GM18505 (cell line): ENCODE data around the gene LAMB2.

Source experiments
- ATAC-seq: cut with Tn5 transposase; IDR thresholded peaks from one replicate; pipeline ENCODE4 v1.9.1; 2021; ENCODE audit not compliant: unreplicated experiment
- POLR2A ChIP-seq: IDR thresholded peaks from 4 replicates; pipeline ENCODE4 v1.6.1; 2011; ENCODE audit warnings: borderline replicate concordance; ENCODE audit not compliant: insufficient read depth, insufficient read length; ENCODE audit errors: extremely low read depth

Gene LAMB2

DNA sequence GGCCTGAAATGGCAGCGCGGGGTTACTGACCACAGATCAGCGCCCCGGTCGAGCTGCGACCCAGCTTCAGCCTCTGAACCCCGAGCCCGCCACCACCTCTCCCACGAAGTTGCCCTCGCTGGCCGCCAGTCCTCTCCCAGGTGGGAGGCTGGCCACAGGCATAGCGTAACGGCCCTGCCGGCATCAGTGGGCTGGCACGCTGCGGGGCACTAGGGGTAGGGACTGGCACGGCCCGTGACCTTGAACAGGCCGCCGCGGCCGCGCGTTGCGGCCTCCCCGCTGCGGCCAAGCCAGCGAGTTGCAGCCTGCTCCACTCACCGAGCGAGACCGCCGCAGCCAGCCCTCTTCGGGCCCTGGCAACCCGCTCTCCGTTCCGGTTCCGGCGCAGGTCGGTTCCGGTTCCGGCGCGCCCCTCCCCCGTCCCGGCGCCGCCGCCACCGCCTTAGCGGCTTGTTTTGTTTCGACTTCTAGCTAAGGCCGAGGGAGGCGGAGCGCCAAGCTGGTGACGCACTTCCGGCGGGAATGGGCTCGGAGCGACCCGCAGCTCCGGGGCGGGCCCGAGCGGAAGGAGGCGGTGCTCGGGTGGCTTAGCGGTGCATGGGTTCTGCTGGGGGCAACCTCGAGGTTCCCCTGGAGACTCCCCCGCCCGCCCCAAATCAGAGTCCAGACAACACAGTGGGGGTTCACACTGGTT, 12.3 kb downstream of the LAMB2 start, which contains the start of gene USP19:
USP19 (minus strand) TSS at position 386 of the 694 bp plus-strand sequence. CDS start 1,678 bp downstream, outside the sequence.
- peak; percentile 79 for ATAC-seq
- peak; percentile 96 for TF ChIP-seq POLR2A

DNA sequence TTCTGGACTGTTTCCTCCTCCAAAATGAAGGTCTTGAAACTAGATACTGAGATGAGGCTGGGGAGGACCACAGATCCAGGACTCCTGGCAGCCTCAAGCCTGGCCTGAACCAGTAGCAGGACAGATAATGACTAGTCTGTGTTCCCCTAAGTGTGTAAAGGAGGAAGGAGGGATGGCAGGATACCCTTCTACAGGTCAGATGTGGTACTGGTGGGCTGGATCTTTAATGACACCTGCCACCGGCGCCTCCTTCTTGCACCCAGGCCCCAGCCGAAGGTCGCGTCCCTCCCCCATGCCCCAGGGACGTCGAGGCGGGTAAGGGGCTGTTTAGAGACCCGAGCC, 12.8 kb downstream of the LAMB2 start:
- peak; percentile 2 for ATAC-seq
- no peak for TF ChIP-seq POLR2A

DNA sequence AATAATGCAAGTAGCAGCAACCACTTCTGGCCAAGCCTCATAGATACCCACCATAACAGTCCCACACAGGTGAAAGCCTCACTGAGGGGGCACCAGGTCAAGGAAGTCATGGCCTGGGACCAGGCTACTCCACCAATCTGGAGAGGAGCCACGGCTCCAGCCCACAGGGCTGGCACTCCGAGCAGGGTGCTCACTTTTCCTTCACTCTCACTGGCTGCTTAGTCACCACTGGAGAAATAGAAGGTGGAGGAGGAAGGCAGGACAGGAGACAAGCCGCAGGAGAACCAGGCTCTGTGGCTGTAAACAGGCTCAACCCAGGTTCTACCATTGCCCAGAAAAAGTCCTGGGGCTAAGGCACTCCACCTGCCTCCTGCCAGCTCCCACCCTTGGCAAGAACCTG, 13.4 kb downstream of the LAMB2 start:
- no peak for ATAC-seq
- TF ChIP-seq POLR2A, result no peak

DNA sequence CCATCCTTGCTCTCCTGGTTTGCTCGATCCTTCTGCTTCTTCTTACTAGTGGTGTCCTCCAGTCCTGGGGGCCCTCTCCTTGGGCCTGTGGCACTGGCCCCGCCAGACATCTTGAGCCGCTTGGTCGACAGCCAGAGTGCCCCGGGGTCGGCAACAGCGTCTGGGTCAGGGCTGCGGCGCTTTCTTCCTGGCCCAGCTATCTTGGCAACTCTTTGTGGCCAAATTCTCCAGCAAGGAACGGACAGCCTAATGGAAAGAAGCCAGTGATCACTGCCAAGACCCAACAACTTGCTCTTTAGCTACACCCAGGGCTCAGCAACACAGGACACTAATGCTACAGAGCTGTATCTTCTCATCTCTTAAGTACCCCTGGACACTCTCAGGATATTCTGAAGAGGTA, 13.8 kb downstream of the LAMB2 start:
- TF ChIP-seq POLR2A, result no peak
- ATAC-seq, result no peak

DNA sequence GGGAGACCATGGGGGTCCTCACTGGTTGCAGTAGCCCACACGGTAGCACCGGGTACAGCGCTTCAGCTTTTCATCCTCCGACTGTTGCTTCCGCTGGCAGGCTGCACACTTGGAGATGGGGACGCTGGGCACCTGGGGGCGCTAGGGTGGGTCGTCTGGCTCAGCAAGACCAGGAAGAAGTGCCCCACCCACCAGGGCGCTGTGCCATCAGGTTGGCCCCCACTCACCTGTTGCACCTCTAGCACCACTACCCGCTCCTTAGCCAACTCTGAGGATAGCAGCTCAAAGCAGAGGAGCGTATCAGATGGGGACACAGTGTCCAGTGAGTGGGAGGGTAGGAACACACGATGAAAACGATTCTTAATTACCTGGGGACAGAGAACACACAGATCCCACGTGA, 20.6 kb downstream of the LAMB2 start:
- TF ChIP-seq POLR2A, result no peak
- ATAC-seq, result no peak

DNA sequence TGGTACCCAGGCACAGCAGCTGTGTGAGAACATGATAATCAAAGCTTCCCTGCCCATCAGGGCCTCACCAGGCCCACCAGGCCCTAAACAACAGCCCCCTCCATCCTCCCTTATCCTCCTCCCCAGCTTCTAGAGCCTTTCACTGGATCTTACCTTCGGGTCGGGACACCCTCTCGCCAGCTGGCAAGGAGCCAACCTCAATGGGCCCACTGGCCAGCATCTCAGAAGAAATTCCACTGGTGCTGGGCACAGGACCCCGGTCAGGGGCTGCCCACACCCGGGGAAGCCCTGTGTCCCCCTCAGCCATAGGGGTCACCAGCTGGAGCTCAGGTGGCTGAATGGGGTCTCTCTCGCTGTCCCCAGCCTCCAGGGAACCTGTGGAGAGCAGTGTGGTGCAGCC, 21.5 kb downstream of the LAMB2 start:
- no peak for TF ChIP-seq POLR2A
- no peak for ATAC-seq

DNA sequence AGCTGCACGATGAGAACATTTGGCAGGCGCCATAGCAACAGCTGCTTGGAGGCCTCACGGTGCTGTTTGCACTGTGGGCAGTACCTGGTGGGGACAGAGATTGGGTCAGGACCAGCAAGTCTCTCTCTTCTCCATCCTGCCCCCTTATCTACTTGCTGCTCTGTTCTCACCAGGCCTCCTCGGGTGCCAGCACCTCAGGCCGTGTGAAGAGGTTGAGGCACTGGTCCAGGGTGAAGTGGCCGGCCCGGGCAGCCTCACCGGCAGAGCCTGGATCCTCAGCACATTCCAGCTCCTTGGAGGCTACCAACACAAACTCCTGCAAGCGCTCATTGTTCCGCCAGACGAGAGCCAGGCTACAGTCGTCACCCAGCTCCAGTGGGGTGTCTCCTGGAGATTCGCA, 22.1 kb downstream of the LAMB2 start:
- ATAC-seq, result no peak
- no peak for TF ChIP-seq POLR2A

DNA sequence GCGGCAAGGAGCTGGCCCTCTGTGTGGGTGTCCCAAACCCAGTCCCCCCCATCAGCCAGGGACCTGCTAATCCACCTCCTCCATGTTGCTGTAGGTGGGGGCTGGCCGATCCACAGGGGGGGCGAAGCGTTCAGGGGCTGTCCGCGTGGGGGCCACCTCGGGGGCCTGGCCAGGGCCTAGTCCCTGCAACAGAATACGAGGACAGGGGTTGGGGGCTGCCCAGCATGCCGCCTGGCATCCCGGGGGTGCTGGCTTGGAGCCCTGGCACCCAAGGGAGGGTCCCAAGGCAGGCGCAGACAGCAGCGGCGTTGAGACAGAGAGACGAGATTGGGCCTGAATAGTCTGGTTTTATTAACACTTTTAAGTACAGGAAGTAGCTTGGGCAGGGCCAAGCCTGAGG, 24.5 kb downstream of the LAMB2 start:
- no peak for TF ChIP-seq POLR2A
- ATAC-seq, result no peak

DNA sequence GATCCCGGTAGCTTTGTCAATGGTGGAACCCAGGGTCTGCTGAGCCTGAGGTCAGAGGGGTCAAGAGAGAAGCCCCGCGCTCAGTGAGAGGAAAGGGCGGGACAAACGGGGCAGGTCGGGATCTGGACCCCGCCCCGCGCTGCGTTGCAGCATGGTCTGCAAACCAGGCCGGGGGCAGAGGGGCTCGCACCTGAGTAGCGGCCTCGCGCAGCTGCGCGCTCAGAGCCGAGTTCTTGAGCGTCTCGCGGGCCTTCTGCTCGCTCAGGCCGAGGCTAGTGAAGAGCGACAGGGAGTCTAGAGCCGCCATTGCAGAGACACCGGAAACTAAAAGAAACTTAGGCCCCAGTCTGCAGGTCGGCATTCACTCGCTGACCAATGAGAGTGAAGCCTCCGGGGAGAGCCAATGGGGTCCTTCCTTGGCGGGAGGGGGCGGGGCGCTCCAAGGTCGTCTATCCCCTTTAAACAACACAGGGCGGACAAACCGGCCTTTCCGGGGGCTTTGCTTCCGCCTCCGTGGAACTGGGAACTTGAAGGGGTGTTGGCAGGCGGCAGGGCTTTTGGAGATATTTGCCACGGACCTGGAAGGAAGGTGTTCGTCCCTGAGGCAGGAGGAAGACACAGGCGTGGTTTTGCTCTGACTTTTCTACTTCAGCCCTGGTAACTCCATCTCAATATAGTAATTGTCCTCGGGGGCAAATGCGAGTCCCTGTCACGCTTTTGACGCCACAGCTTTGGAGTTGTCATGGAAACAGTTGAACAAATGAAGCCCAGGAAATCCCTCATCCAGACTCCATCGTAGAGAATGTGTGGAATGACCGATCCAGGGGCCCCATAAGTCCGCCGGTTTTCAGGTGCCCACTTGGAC, 28.2 kb downstream of the LAMB2 start, which contains the start of gene QARS1:
QARS1 (minus strand) TSS at position 331 of the 865 bp plus-strand sequence; CDS start at position 307, 24 bp downstream.
- TF ChIP-seq POLR2A, result peak; percentile 93
- peak; percentile 88 for ATAC-seq

DNA sequence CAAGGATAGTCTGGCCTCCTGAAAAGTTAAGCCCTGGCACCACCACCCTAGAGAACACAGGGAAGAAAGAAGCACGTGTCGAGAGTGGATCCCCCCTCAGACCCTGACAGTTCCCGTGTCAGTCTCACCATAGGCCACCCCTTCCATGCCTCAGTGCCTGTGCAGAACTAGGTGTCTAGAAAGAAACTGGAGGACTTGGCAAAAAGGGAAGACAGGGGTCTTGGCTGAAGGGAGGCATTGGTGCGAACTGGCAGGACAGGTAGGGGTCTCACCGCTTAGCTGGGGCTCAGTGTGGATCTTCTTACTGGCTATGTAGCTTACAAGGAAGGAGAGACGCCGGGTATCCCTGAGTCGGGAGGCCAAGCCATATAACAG, 28.8 kb downstream of the LAMB2 start:
- no peak for ATAC-seq
- TF ChIP-seq POLR2A, result no peak

DNA sequence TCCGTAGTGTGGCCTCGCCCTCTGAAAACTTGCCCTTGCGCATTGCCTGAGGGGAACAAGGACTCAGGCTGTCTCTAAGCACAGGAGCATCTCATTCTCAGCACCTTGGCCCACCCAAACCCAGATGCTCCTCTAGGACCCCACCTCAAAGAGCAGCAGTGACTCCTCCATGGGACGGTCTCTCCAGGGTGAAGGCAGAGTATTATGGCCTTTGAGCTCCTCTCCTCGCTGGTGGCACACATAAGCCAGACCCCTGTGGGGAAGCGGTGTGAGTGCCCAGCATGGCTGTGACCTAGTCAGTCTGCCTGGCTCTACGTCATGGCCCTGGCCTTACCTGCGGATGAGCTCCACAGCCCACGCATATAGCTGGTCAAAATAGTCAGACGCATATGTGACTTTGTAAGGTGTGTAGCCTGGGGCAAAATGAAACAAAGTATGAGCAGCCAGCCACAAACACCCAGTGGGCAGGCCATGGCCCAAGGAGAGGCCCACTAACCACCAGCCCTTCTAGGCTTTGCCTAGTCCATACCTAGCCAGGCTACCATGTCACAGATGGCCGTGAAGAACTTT, 32.7 kb downstream of the LAMB2 start:
- ATAC-seq, result no peak
- no peak for TF ChIP-seq POLR2A

DNA sequence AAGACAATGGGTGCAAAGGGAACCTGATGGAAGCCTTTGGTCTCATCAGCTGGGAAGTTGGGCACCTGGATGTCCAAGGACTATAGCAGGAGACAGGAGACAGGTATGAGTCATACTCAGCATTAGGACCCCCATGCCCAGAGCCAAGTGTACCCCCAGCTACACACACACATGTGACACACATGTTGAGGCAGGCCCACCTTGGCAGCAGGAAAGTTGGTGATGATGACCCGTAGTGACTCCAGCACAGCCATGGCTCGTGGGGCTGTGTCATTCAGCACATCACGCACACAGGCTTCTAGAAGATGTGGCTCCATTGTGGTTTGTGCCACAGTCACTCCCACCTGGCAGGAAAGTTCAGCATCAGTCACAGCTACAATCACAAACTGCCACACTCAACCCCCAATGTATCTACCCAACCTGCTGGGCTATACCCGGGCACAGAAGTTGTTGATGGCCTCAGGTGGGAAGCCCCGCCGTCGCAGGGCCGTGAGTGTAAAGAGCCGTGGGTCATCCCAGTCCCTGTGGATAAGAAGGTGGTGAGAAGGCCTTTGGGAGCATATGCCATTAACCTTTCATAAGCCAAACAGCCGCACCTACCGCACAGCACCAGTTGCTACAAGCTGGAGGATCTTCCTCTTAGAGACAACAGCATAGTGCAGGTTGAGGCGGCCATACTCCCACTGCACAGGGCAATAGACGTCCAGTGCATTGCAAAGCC, 33.8 kb downstream of the LAMB2 start:
- no peak for ATAC-seq
- no peak for TF ChIP-seq POLR2A

DNA sequence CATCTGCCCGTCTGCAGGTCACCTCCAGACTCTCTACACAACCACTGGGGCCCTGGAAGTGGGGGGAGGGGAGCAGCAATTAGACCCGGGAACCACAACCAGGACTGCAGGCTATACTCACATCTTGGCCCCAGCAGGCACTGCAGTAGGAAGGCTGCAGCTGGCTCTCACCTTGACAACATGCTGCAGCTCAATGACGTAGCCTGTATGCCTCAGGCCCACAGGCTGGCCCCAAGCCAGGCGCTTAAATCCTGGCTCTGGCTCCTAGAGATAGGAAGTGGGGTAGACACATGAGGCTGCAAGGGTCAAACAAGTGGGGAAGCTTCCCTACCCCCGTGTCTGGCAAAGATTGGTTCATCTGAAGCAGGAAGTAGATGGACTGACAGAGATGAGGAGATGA, 34.4 kb downstream of the LAMB2 start:
- ATAC-seq, result no peak
- TF ChIP-seq POLR2A, result no peak
